Activated T-cell treated with anti-CD3 and anti-CD28 coated beads for 4 hours (primary cell): ENCODE results near the gene TAS2R20.

Experiments used
- DNase-seq: peaks from one replicate; pipeline ENCODE4 v3.0.0-alpha.2; 2020

TAS2R20 gene

GRCh38 chr12:10957741-10958140, 40.4 kb downstream of the TAS2R20 start:
- no peak for DNase-seq

- DNase-seq: no peak
Measured at GRCh38 chr12:10956085-10956484, 42.0 kb downstream of the TAS2R20 start.

- no peak for DNase-seq
Measured at GRCh38 chr12:10952645-10953044, 45.5 kb downstream of the TAS2R20 start.
